Dendritic cell treated with granulocyte-macrophage colony-stimulating factor and Interleukin-4, amounts not matched to agents 40 ng/mL and 50 ng/mL, for 4 days (primary cell): Measurements from ENCODE around the gene PLEKHB2.
"Not testable (repeated sequence)": the region's sequence is repeated elsewhere in the genome, so short reads cannot be mapped to it uniquely, and the experiment has no call there.

Experiments used
- H3K27ac Mint-ChIP-seq: one replicate; pipeline ENCODE4 v1.8.0; 2022; ENCODE audit warnings: mild to moderate bottlenecking, mixed read lengths
- H3K27me3 Mint-ChIP-seq: one replicate; pipeline ENCODE4 v1.8.0; 2022; ENCODE audit warnings: mild to moderate bottlenecking, mixed read lengths
- H3K36me3 Mint-ChIP-seq: one replicate; pipeline ENCODE4 v1.8.0; 2022; ENCODE audit warnings: low read depth, mixed read lengths
- H3K4me1 Mint-ChIP-seq: one replicate; pipeline ENCODE4 v1.8.0; 2022; ENCODE audit warnings: low read depth, mixed read lengths
- H3K4me3 Mint-ChIP-seq: one replicate; pipeline ENCODE4 v1.8.0; 2022; ENCODE audit warnings: mild to moderate bottlenecking, moderate library complexity, mixed read lengths
- H3K9me3 Mint-ChIP-seq: one replicate; pipeline ENCODE4 v1.8.0; 2022; ENCODE audit warnings: mixed read lengths
- intact Hi-C: fragments of 100-400 bp; cut with micrococcal nuclease; formaldehyde crosslinking; loops from one replicate; pipeline ENCODE4 v1.15.0; 2022

Gene PLEKHB2, protein sequence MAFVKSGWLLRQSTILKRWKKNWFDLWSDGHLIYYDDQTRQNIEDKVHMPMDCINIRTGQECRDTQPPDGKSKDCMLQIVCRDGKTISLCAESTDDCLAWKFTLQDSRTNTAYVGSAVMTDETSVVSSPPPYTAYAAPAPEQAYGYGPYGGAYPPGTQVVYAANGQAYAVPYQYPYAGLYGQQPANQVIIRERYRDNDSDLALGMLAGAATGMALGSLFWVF

GRCh38 chr2:131105156-131105949 lies at the start of gene PLEKHB2:
Gene PLEKHB2, plus strand, starts transcription at chr2:131105336. Its CDS starts 15,606 bp downstream, at chr2:131120942.
- intact Hi-C loops = loop anchor here (1.0 kb wide), 1 partner anchor 12 kb away; the partner anchor contains the start of gene FAM168B
- H3K27ac Mint-ChIP-seq = peak within 1 kb of the TSS; percentile 99
- H3K27me3 Mint-ChIP-seq = no peaks in the 10 kb centered on the region
- no peaks in the 10 kb centered on the region for H3K9me3 Mint-ChIP-seq
- H3K4me1 Mint-ChIP-seq = peaks cover 45% of the 10 kb centered on the region
- H3K36me3 Mint-ChIP-seq = peaks cover 52% of the 10 kb centered on the region
- H3K4me3 Mint-ChIP-seq = peak within 1 kb of the TSS; percentile 99

DNA sequence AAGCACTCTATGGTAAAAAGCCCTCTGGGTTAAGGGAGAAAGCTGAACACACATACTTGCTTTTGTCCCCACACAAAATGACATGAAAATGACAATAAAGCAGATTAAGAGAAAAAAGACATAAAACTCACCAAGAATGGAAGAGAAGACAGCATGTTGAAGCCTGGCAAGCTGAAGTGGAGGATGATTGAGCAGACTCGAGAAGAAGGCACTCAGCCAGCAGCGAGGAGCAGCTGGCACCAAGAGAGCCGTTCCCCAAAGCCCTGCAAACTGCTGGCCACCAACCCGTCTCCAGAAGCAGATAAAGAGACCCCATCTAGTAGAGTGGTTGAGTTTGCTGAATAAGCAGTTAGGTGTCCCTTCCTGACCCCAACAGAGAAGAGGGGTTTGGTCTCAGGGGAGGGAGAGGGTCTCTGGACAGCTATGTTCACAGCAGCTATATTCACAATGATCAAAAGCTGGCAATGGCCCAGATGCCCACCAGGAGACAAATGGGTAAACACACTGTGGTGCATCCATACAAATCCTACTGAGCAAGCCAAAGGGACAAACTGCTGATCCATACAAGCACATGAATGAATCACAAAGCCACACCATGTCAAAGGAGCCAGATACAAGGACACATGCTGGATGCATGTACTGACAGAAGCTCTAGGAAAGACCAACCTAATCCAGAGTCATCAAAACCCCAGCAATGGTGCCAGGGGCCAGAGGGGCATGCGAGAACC lies 48.8 kb upstream of the PLEKHB2 start:
- peaks cover 98% of the 10 kb centered on the region for H3K36me3 Mint-ChIP-seq
- no peaks in the 10 kb centered on the region for H3K27me3 Mint-ChIP-seq
- no peaks in the 10 kb centered on the region for H3K9me3 Mint-ChIP-seq
- no peak overlapping the region for H3K4me3 Mint-ChIP-seq
- intact Hi-C loops = no loop called here
- no peaks in the 10 kb centered on the region for H3K4me1 Mint-ChIP-seq
- H3K27ac Mint-ChIP-seq = no peak overlapping the region

- Mint-ChIP-seq H3K4me1 (no peaks in the 10 kb centered on the region), H3K27me3 (no peaks in the 10 kb centered on the region), H3K36me3 (peaks cover 98% of the 10 kb centered on the region), H3K4me3 (no peak overlapping the region), H3K27ac (no peak overlapping the region), H3K9me3 (no peaks in the 10 kb centered on the region)
- intact Hi-C loops = no loop called here
Measured at GRCh38 chr2:131056932-131057287, 48.2 kb upstream of the PLEKHB2 start.

GRCh38 chr2:131058214-131058843 lies 46.8 kb upstream of the PLEKHB2 start:
- peaks cover 96% of the 10 kb centered on the region for H3K36me3 Mint-ChIP-seq
- no peaks in the 10 kb centered on the region for H3K27me3 Mint-ChIP-seq
- no peaks in the 10 kb centered on the region for H3K9me3 Mint-ChIP-seq
- no peak overlapping the region for H3K27ac Mint-ChIP-seq
- intact Hi-C loops = no loop called here
- H3K4me3 Mint-ChIP-seq = no peak overlapping the region
- H3K4me1 Mint-ChIP-seq = no peaks in the 10 kb centered on the region

DNA sequence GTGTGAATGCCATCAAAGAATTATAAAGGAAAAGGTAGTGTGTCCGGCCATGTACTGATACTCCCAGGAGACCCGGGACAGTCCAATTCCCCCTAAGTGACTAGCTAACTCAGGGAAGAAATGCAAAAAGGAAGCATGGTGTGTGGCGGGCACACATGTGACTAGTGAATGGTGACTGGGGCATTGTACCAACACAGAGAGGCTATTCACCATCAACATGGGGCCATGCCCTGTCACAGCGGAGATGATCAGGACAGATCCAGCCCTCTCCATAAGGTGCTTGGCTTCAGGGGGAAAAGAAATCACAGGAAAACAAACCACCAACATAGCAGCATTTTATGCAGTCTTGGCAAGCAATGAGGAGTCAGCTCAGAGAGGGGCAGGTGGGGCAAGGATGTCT lies 46.2 kb upstream of the PLEKHB2 start:
- Mint-ChIP-seq H3K9me3 (no peaks in the 10 kb centered on the region), H3K27me3 (no peaks in the 10 kb centered on the region), H3K27ac (no peak overlapping the region), H3K4me1 (no peaks in the 10 kb centered on the region), H3K4me3 (no peak overlapping the region), H3K36me3 (peaks cover 96% of the 10 kb centered on the region)
- intact Hi-C loops = no loop called here

DNA sequence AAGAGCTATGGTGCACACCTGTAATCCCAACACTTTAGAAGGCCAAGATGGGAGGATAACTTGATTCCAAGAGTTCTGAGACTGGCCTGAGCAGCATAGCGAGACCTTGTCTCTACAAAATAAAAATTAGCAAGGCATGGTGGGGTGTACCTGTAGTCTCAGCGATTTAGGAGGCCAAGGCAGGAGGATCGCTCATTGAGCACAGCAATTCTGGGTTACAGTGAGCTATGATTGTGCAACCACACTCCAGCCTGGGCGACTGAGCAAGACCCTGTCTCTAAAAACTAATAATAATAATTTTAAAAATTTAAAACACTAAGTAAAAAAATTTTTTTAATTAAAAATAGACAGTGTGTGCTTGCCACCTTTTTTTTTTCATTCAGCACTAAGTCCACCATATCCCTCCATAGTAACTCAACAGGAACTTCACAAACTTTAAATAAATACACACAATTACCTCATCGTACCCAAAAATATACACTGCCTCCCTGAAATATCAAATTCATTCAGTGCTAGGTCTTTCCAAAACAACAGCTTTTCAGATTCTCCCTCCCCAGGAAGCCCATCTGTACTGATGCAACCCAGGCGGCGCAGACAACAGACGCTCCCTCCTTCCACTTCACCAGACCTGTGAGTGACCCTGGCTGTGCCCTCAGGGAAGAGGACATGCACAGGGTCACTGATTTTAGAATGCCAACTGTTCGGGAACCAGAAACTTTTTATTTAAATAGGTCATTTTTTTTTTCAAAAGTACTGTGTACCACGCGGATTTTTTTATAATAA lies 41.4 kb upstream of the PLEKHB2 start:
- Mint-ChIP-seq H3K36me3 (peaks cover 97% of the 10 kb centered on the region), H3K9me3 (no peaks in the 10 kb centered on the region), H3K4me1 (no peaks in the 10 kb centered on the region), H3K27ac (no peak overlapping the region), H3K27me3 (no peaks in the 10 kb centered on the region), H3K4me3 (no peak overlapping the region)
- intact Hi-C loops = no loop called here

DNA sequence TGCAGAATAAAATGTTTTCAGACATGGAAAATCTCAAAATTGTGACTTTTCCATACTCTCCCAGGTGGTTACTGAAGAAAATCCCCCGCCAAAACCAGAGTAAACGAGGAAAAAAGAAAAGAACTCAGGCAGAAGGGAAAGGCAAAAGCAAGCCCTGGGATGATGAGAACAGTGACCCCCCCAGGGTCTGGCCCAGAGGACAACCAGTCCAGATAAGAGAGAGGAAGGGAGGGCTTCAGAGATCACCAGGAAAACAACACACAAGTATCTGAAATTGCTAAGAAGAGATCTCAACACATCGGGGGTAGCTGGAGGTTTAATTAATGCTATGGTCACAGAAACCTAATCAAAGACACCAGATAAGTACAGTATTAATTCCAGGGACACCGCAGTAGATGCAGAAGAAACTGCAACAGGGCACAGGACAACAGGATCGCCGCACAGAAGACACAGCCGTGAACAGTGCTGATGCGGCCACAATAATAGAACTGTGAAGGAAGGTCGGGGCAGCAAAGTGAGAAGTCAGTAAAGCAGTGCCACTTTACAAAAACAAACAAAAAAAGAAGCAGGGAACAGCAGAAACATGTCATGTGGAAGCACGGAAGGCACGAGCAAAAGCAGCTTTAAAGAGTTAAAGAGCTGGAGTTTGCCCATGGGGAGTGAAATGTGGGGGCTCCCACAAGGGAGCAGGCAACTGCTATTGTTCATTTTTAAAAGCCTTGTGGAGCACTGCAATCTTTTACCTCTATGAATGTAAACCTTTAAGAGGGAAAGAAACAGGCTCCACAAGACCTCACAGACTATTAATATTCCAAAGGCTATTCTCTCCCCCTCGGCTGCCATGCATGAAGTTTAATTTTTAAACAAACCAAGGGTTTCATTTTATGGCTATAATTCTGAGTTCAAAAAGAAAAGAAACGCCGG lies 40.3 kb upstream of the PLEKHB2 start:
- intact Hi-C loops = no loop called here
- no peak overlapping the region for H3K27ac Mint-ChIP-seq
- H3K9me3 Mint-ChIP-seq = no peaks in the 10 kb centered on the region
- H3K4me1 Mint-ChIP-seq = no peaks in the 10 kb centered on the region
- H3K27me3 Mint-ChIP-seq = no peaks in the 10 kb centered on the region
- peaks cover 97% of the 10 kb centered on the region for H3K36me3 Mint-ChIP-seq
- H3K4me3 Mint-ChIP-seq = no peak overlapping the region

GRCh38 chr2:131067465-131068125 lies 37.5 kb upstream of the PLEKHB2 start:
- Mint-ChIP-seq H3K27me3 (no peaks in the 10 kb centered on the region), H3K9me3 (no peaks in the 10 kb centered on the region), H3K36me3 (peaks cover 96% of the 10 kb centered on the region), H3K4me3 (no peak overlapping the region), H3K4me1 (no peaks in the 10 kb centered on the region), H3K27ac (no peak overlapping the region)
- intact Hi-C loops = no loop called here

DNA sequence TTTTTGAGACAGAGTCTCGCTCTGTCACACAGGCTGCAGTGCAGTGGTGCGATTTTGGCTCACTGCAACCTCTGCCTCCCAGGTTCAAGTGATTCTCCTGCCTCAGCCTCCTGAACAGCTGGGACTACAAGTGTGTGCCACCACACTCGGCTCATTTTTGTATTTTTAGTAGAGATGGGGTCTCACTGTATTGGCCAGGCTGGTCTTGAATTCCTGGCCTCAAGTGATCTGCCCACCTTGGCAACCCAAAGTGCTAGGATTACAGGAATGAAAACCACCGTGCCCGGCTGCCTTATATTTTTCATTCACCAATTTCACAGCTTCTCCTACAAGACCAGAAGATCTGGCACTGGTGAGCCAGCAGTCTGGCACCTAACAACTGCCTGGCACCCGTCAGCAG lies 37.0 kb upstream of the PLEKHB2 start:
- intact Hi-C loops, H3K4me1 Mint-ChIP-seq, H3K27me3 Mint-ChIP-seq, H3K9me3 Mint-ChIP-seq, H3K27ac Mint-ChIP-seq, H3K4me3 Mint-ChIP-seq: not testable (repeated sequence)
- H3K36me3 Mint-ChIP-seq = peaks cover 98% of the 10 kb centered on the region

GRCh38 chr2:131075578-131075977 lies 29.6 kb upstream of the PLEKHB2 start:
- H3K27me3 Mint-ChIP-seq, H3K4me1 Mint-ChIP-seq, H3K9me3 Mint-ChIP-seq, H3K27ac Mint-ChIP-seq, intact Hi-C loops, H3K4me3 Mint-ChIP-seq: not testable (repeated sequence)
- H3K36me3 Mint-ChIP-seq = peaks cover 99% of the 10 kb centered on the region

DNA sequence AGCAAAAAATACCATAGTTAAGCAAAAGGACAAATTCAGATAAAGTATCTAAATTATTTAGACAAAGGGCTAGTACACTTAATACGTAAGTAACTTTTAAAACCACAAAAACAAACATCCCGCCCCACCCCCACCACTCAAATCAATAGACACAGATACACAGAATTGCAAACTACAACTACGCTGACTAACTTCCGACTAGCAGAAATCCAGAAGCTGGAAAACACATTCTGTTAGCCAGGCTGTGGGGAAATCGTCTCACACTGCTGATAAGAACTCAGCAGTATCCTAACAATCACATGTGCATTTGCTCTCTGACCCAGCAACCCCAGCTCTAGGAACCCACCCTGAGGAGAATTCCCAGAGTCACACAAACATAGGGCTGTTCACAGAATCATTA lies 28.4 kb upstream of the PLEKHB2 start:
- no peaks in the 10 kb centered on the region for H3K9me3 Mint-ChIP-seq
- peaks cover 8% of the 10 kb centered on the region for H3K4me1 Mint-ChIP-seq
- peaks cover 100% of the 10 kb centered on the region for H3K36me3 Mint-ChIP-seq
- intact Hi-C loops = no loop called here
- H3K4me3 Mint-ChIP-seq = no peak overlapping the region
- H3K27ac Mint-ChIP-seq = no peak overlapping the region
- no peaks in the 10 kb centered on the region for H3K27me3 Mint-ChIP-seq

DNA sequence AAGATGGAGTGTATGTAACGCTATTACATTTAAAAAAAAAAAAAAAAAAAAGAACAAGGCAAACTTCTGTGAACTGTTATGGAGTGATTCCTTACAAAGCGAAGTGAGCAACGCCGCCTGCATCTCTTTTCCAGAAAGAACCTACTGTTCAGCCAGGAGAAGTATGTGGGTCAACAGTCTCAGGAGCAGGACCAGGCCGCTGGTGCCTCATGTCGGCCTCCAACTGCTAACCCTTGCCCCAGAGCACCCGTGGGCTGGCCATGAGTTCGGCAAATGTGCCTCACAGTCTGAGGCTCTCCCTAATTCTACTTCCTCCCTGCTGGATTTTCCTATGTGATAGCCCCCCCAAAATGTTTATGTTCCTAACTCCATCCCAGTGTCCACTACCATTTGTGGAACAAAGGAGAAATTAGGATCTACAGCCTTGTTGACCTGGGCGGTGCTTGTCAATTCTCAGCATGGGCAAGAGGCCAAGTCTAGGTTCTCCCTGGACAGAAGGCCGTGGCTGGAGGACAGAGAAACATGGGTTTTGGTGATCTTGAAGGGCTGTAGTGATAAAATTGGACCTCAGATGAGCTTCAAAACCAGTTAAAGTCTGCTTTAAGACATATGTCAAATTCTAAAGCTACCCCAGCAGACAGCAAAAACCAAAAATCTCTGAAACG lies 27.8 kb upstream of the PLEKHB2 start:
- intact Hi-C loops = no loop called here
- H3K4me3 Mint-ChIP-seq = no peak overlapping the region
- H3K4me1 Mint-ChIP-seq = peaks cover 8% of the 10 kb centered on the region
- peaks cover 100% of the 10 kb centered on the region for H3K36me3 Mint-ChIP-seq
- no peak overlapping the region for H3K27ac Mint-ChIP-seq
- no peaks in the 10 kb centered on the region for H3K27me3 Mint-ChIP-seq
- H3K9me3 Mint-ChIP-seq = no peaks in the 10 kb centered on the region
